ENCODE data around the gene RFX4.

GRCh38 chr12:106551410-106551809 is 31.4 kb upstream of the RFX4 start:
- TF ChIP-seq CTCF (IDR thresholded peaks at IDR 0.05) (no peak), POLR2A (IDR thresholded peaks at IDR 0.05) (no peak)

Measured in adrenal gland (tissue), 5 donors.